Loucy (cell line): ENCODE results near the gene SEZ6.

Experiments
- H2AFZ ChIP-seq: fragments of 200-600 bp; sonication (generic); 2 replicates; pipeline ENCODE4 v1.6.0; 2016; ENCODE audit warnings: antibody characterized with exemption, mild to moderate bottlenecking, low read length, moderate library complexity
- H3F3A ChIP-seq: fragments of 200-600 bp; 2 replicates; pipeline ENCODE4 v1.6.0; 2016; ENCODE audit warnings: antibody characterized with exemption, low read depth, mild to moderate bottlenecking
- H3K27me3 ChIP-seq: fragments of 200-600 bp; sonication (generic); 2 replicates; pipeline ENCODE4 v1.6.1; 2014; ENCODE audit warnings: low read length, mild to moderate bottlenecking; ENCODE audit not compliant: insufficient read depth, poor library complexity, severe bottlenecking
- H3K36me3 ChIP-seq: fragments of 200-600 bp; sonication (generic); 2 replicates; pipeline ENCODE4 v1.6.1; 2016; ENCODE audit warnings: low read length; ENCODE audit not compliant: insufficient read depth
- H3K4me1 ChIP-seq: fragments of 200-600 bp; sonication (generic); 2 replicates; pipeline ENCODE4 v1.5.1; 2014; ENCODE audit warnings: low read length, mild to moderate bottlenecking; ENCODE audit not compliant: insufficient read depth, poor library complexity, severe bottlenecking
- H3K4me2 ChIP-seq: fragments of 200-600 bp; sonication (generic); 2 replicates; pipeline ENCODE4 v1.6.0; 2014; ENCODE audit warnings: antibody characterized with exemption, low read length, low read depth, mild to moderate bottlenecking; ENCODE audit not compliant: poor library complexity, severe bottlenecking
- H3K4me3 ChIP-seq: fragments of 200-600 bp; sonication (generic); 2 replicates; pipeline ENCODE4 v1.5.1; 2014; ENCODE audit warnings: low read length, mild to moderate bottlenecking, mixed read lengths; ENCODE audit not compliant: poor library complexity, severe bottlenecking
- H3K79me2 ChIP-seq: fragments of 200-600 bp; sonication (generic); 2 replicates; pipeline ENCODE4 v1.6.1; 2014; ENCODE audit warnings: low read length; ENCODE audit not compliant: insufficient read depth
- H3K9ac ChIP-seq: fragments of 200-600 bp; sonication (generic); 2 replicates; pipeline ENCODE4 v1.6.0; 2014; ENCODE audit warnings: mild to moderate bottlenecking, low read depth, low read length, moderate library complexity; ENCODE audit not compliant: poor library complexity, severe bottlenecking
- H3K9me2 ChIP-seq: fragments of 200-600 bp; sonication (generic); replicated peaks from 2 replicates; pipeline ENCODE4 v1.6.1; 2016; ENCODE audit warnings: low read depth, low read length, mixed read lengths
- H3K9me3 ChIP-seq: fragments of 200-600 bp; sonication (generic); 2 replicates; pipeline ENCODE4 v1.6.1; 2014; ENCODE audit warnings: mild to moderate bottlenecking, antibody characterized with exemption, low read length, low read depth; ENCODE audit not compliant: insufficient read depth
- H4K20me1 ChIP-seq: fragments of 200-600 bp; sonication (generic); 2 replicates; pipeline ENCODE4 v1.6.0; 2014; ENCODE audit warnings: antibody characterized with exemption, low read length, mild to moderate bottlenecking; ENCODE audit not compliant: insufficient read depth, poor library complexity, severe bottlenecking
- CTCF ChIP-seq: fragments of 200-600 bp; sonication (generic); conservative IDR thresholded peaks from 2 replicates; pipeline ENCODE4 v1.5.1; 2014; ENCODE audit warnings: mild to moderate bottlenecking, antibody characterized with exemption, low read length
- EZH2phosphoT487 ChIP-seq: fragments of 200-600 bp; IDR thresholded peaks from 2 replicates; pipeline ENCODE4 v1.6.1; 2018; ENCODE audit warnings: antibody characterized with exemption, mild to moderate bottlenecking, moderate library complexity, borderline replicate concordance

Gene SEZ6

GRCh38 chr17:28946239-28946638 lies 59.6 kb downstream of the SEZ6 start:
- TF ChIP-seq CTCF (no peak), EZH2phosphoT487 (no peak)
- Histone ChIP-seq H3K4me2 (peak overlapping the region; percentile 87), H3K79me2 (peaks cover 98% of the 10 kb centered on the region), H3F3A (no peaks in the 10 kb centered on the region), H3K27me3 (no peaks in the 10 kb centered on the region), H3K4me3 (peak overlapping the region; percentile 40), H3K9ac (no peak overlapping the region), H3K36me3 (peaks cover 21% of the 10 kb centered on the region; the same call in 1 of the 2 replicates), H4K20me1 (peaks cover 92% of the 10 kb centered on the region), H3K9me3 (no peaks in the 10 kb centered on the region), H2AFZ (no peak overlapping the region), H3K4me1 (peaks cover 38% of the 10 kb centered on the region), H3K9me2 (no peaks in the 10 kb centered on the region)

- no peak overlapping the region for H3K9ac ChIP-seq
- H3K4me2 ChIP-seq: peak overlapping the region; percentile 87
- H3K27me3 ChIP-seq: no peaks in the 10 kb centered on the region
- TF ChIP-seq CTCF: no peak
- no peak for TF ChIP-seq EZH2phosphoT487
- H4K20me1 ChIP-seq: peaks cover 92% of the 10 kb centered on the region
- peaks cover 99% of the 10 kb centered on the region for H3K79me2 ChIP-seq
- H3K36me3 ChIP-seq: peaks cover 31% of the 10 kb centered on the region; the same call in 1 of the 2 replicates
- no peak overlapping the region for H3K4me3 ChIP-seq
- peaks cover 41% of the 10 kb centered on the region for H3K4me1 ChIP-seq
- no peaks in the 10 kb centered on the region for H3K9me3 ChIP-seq
- H3F3A ChIP-seq: no peaks in the 10 kb centered on the region
- H3K9me2 ChIP-seq: no peaks in the 10 kb centered on the region
- no peak overlapping the region for H2AFZ ChIP-seq
Measured at GRCh38 chr17:28944862-28945741, 60.7 kb downstream of the SEZ6 start.

- peaks cover 42% of the 10 kb centered on the region for H3K4me1 ChIP-seq
- peaks cover 99% of the 10 kb centered on the region for H3K79me2 ChIP-seq
- no peak overlapping the region for H3K4me3 ChIP-seq
- no peak overlapping the region for H2AFZ ChIP-seq
- no peaks in the 10 kb centered on the region for H3F3A ChIP-seq
- H3K9ac ChIP-seq: no peak overlapping the region
- H3K4me2 ChIP-seq: peak overlapping the region; percentile 7
- H3K36me3 ChIP-seq: peaks cover 38% of the 10 kb centered on the region; the same call in 1 of the 2 replicates
- TF ChIP-seq EZH2phosphoT487: no peak
- TF ChIP-seq CTCF: no peak
- no peaks in the 10 kb centered on the region for H3K9me3 ChIP-seq
- H4K20me1 ChIP-seq: peaks cover 95% of the 10 kb centered on the region
- H3K27me3 ChIP-seq: no peaks in the 10 kb centered on the region
- H3K9me2 ChIP-seq: no peaks in the 10 kb centered on the region
Measured at GRCh38 chr17:28944343-28944742, 61.5 kb downstream of the SEZ6 start.
